Peyer's patch (tissue), 4 donors: ENCODE results near the gene SCAF4. TPM values are rescaled to one million over a fixed set of nuclear protein-coding genes. Genes with fewer than 3 reads are reported as not detected.

Experiments
- DNase-seq, 3 donors: peaks; one replicate each; pipeline ENCODE4 v3.0.0-alpha.2; 2017 to 2019
- H3K27ac ChIP-seq, 4 donors: fragments of 200-600 bp; sonication (generic); one replicate each; pipeline ENCODE4 v1.5.1; 2016 to 2019
- H3K27me3 ChIP-seq, 2 donors: fragments of 200-600 bp; sonication (generic); one replicate each; pipeline ENCODE4 v1.5.1; 2019
- H3K36me3 ChIP-seq, 3 donors: fragments of 200-600 bp; sonication (generic); one replicate each; pipeline ENCODE4 v1.5.1; 2016 to 2019
- H3K4me1 ChIP-seq, 4 donors: fragments of 200-600 bp; sonication (generic); one replicate each; pipeline ENCODE4 v1.5.1; 2016 to 2019
- H3K4me3 ChIP-seq, 4 donors: fragments of 200-600 bp; sonication (generic); 1 replicate in 3 of 4; 2 replicates in 1 of 4; pipeline ENCODE4 v1.5.1; 2016 to 2019; ENCODE audit warnings: mild to moderate bottlenecking in 1 of 4
- H3K9me3 ChIP-seq, 4 donors: fragments of 200-600 bp; sonication (generic); one replicate each; pipeline ENCODE4 v1.5.1; 2016 to 2019; ENCODE audit warnings: mild to moderate bottlenecking in 1 of 4
- POLR2A ChIP-seq, 2 donors: fragments of 450-650 bp; IDR thresholded peaks; one replicate each; pipeline ENCODE4 v1.5.1; 2017; ENCODE audit warnings: antibody characterized with exemption in 2 of 2, mild to moderate bottlenecking in 2 of 2, moderate library complexity in 2 of 2
- total RNA-seq, 4 donors: library from RNA; depleted of rRNA; stranded (reverse); fragments of >200 nt; gene quantifications; one replicate each; pipeline ENCODE4 v1.1.0, GENCODE V29; 2016
- TF ChIP-seq, protein P1 (sequence below), 6 experiments: fragments of 450-650 bp in 4 of 6; fragments of 200-600 bp in 2 of 6; sonication (generic) in 1 of 6; IDR thresholded peaks; one replicate each; pipeline ENCODE4 v1.5.1; 2017 to 2019; ENCODE audit warnings: antibody characterized with exemption in 6 of 6, mild to moderate bottlenecking in 3 of 6, moderate library complexity in 1 of 6

SCAF4 gene
- total RNA-seq, 4 donors from 2014 or later = 26.4 to 33.1 (median 30.2) TPM

DNA sequence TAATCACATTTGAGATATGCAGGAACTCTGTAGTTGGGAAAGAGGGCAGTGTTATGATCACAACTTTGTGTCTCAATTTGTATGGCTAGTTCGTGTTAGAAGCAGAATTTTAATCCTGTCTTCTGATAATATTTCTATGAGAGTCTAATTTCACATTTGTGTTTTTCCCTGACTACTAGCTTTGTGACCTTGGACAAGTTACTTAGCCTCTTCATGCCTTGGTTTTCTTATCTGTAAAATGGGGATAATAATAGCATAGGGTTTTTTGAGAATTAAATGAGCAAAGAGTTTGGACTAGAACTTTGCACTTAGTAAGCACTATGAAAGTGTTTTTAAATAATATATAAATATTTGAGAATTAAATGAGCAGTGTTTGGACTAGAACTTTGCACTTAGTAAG lies 24.9 kb upstream of the SCAF4 start:
- DNase-seq = no peak
- H3K36me3 ChIP-seq = no peaks in the 10 kb centered on the region
- no peak overlapping the region for H3K27ac ChIP-seq
- H3K9me3 ChIP-seq = no peaks in the 10 kb centered on the region
- TF ChIP-seq, protein P1, sequence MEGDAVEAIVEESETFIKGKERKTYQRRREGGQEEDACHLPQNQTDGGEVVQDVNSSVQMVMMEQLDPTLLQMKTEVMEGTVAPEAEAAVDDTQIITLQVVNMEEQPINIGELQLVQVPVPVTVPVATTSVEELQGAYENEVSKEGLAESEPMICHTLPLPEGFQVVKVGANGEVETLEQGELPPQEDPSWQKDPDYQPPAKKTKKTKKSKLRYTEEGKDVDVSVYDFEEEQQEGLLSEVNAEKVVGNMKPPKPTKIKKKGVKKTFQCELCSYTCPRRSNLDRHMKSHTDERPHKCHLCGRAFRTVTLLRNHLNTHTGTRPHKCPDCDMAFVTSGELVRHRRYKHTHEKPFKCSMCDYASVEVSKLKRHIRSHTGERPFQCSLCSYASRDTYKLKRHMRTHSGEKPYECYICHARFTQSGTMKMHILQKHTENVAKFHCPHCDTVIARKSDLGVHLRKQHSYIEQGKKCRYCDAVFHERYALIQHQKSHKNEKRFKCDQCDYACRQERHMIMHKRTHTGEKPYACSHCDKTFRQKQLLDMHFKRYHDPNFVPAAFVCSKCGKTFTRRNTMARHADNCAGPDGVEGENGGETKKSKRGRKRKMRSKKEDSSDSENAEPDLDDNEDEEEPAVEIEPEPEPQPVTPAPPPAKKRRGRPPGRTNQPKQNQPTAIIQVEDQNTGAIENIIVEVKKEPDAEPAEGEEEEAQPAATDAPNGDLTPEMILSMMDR (IDR thresholded peaks at IDR 0.05) = no peak
- no peak for TF ChIP-seq POLR2A (IDR thresholded peaks at IDR 0.05)
- no peaks in the 10 kb centered on the region for H3K27me3 ChIP-seq
- no peaks in the 10 kb centered on the region for H3K4me1 ChIP-seq
- no peak overlapping the region for H3K4me3 ChIP-seq

- H3K4me3 ChIP-seq = no peak overlapping the region
- H3K9me3 ChIP-seq = no peaks in the 10 kb centered on the region
- no peak overlapping the region for H3K27ac ChIP-seq
- TF ChIP-seq POLR2A (IDR thresholded peaks at IDR 0.05) = no peak
- TF ChIP-seq, protein P1 (IDR thresholded peaks at IDR 0.05) = no peak
- H3K27me3 ChIP-seq = no peaks in the 10 kb centered on the region
- H3K36me3 ChIP-seq = no peaks in the 10 kb centered on the region
- DNase-seq = no peak
- no peaks in the 10 kb centered on the region for H3K4me1 ChIP-seq
These were observed 23.1 kb upstream of the SCAF4 start for GRCh38 chr21:31755027-31755426.

DNA sequence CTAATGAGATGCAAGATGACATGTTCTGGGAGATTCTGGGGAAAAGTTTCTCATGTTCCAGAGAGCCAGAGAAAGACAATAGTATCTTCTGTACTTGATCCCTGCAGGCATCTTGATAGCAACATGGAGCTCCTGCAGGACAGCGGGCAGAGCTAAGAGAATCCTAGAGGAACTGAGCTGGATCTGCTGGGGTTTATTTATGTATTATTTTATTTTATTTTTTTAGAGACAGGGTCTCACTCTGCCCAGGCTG lies 22.7 kb upstream of the SCAF4 start:
- no peaks in the 10 kb centered on the region for H3K4me1 ChIP-seq
- no peaks in the 10 kb centered on the region for H3K27me3 ChIP-seq
- H3K4me3 ChIP-seq = no peak overlapping the region
- no peak for DNase-seq
- no peak overlapping the region for H3K27ac ChIP-seq
- H3K36me3 ChIP-seq = no peaks in the 10 kb centered on the region
- no peaks in the 10 kb centered on the region for H3K9me3 ChIP-seq
- TF ChIP-seq POLR2A (IDR thresholded peaks at IDR 0.05) = no peak
- TF ChIP-seq, protein P1 (IDR thresholded peaks at IDR 0.05) = no peak

- H3K27me3 ChIP-seq = no peaks in the 10 kb centered on the region
- no peak overlapping the region for H3K27ac ChIP-seq
- no peaks in the 10 kb centered on the region for H3K36me3 ChIP-seq
- DNase-seq = no peak
- no peaks in the 10 kb centered on the region for H3K4me1 ChIP-seq
- no peak overlapping the region for H3K4me3 ChIP-seq
- no peaks in the 10 kb centered on the region for H3K9me3 ChIP-seq
- TF ChIP-seq, protein P1 (IDR thresholded peaks at IDR 0.05) = no peak
- no peak for TF ChIP-seq POLR2A (IDR thresholded peaks at IDR 0.05)
These were observed 22.2 kb upstream of the SCAF4 start for GRCh38 chr21:31753949-31754707.

DNA sequence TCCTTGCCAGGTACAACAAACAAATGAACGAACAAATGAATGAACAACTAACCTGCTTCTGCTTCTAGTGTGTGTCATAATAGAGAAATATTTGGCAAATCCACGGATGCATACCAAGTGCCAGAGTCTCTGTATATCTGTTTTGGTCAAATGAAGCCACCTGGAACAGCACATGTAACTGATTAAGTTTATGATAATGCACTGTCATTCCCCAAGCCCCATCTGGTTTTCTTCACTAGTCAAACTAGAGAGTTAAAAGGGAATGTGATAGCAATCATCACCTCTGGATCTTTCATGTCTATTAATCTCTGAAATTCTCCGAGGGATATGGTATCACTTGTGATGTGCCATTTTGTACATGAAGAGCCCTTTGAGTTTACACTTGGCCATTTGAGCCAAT lies 21.0 kb upstream of the SCAF4 start:
- TF ChIP-seq POLR2A (IDR thresholded peaks at IDR 0.05) = no peak
- TF ChIP-seq, protein P1 (IDR thresholded peaks at IDR 0.05) = no peak
- H3K36me3 ChIP-seq = no peaks in the 10 kb centered on the region
- no peaks in the 10 kb centered on the region for H3K27me3 ChIP-seq
- H3K9me3 ChIP-seq = no peaks in the 10 kb centered on the region
- H3K4me3 ChIP-seq = no peak overlapping the region
- H3K27ac ChIP-seq = no peak overlapping the region
- DNase-seq = no peak
- no peaks in the 10 kb centered on the region for H3K4me1 ChIP-seq

DNA sequence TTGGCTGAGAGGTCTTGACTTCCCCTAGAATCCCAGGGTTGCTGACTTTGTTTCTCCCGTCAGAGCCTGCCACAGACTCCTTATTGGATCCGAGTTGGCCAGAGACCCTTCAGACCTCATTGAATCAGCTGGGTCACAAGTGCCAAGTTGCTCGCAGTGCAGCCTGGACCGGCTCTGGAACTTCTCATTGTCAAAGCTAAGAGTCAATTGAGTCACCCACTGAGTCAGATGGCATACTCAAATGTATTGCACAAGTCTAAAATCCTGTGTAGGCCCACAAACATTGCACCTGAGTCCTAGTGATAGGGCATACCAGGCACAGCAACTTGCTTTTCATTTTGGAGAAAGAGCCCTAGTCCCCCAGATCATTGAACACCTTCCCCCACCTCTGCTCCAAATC lies 20.4 kb upstream of the SCAF4 start:
- Histone ChIP-seq H3K36me3 (no peaks in the 10 kb centered on the region), H3K4me1 (no peaks in the 10 kb centered on the region), H3K4me3 (no peak overlapping the region), H3K27ac (no peak overlapping the region), H3K27me3 (no peaks in the 10 kb centered on the region), H3K9me3 (no peaks in the 10 kb centered on the region)
- DNase-seq = no peak
- TF ChIP-seq, protein P1 (IDR thresholded peaks at IDR 0.05) = no peak
- no peak for TF ChIP-seq POLR2A (IDR thresholded peaks at IDR 0.05)
